Cardiac muscle cell (in vitro differentiated cells and primary cell): ENCODE measurements around the gene RAMAC. TPM values are rescaled to one million over a fixed set of nuclear protein-coding genes. Genes with fewer than 3 reads are reported as not detected.

Experiments used
- DNase-seq, 2 donors: peaks; one replicate each; pipeline versions ENCODE4 v3.0.0 to v3.0.0-alpha.2; 2010 to 2017; ENCODE audit warnings: low read depth in 1 of 2, low spot score in 1 of 2
- H3K27ac ChIP-seq: fragments of 200-600 bp; sonication (generic); 2 replicates; pipeline ENCODE4 v1.5.1; 2016
- H3K27me3 ChIP-seq: fragments of 200-600 bp; sonication (generic); 2 replicates; pipeline ENCODE4 v1.6.0; 2016; ENCODE audit warnings: control low read depth
- H3K36me3 ChIP-seq: fragments of 200-600 bp; sonication (generic); 2 replicates; pipeline ENCODE4 v1.5.1; 2016; ENCODE audit warnings: control low read depth
- H3K4me1 ChIP-seq: fragments of 200-600 bp; sonication (generic); 2 replicates; pipeline ENCODE4 v1.8.1; 2017; ENCODE audit warnings: low read depth, mild to moderate bottlenecking, mixed run types
- H3K4me3 ChIP-seq: fragments of 200-600 bp; sonication (generic); 2 replicates; pipeline ENCODE4 v1.5.1; 2016; ENCODE audit warnings: mild to moderate bottlenecking
- H3K9me3 ChIP-seq: fragments of 200-600 bp; sonication (generic); 2 replicates; pipeline ENCODE4 v1.5.1; 2017; ENCODE audit warnings: low read depth, mild to moderate bottlenecking, control low read depth
- polyA plus RNA-seq: library from polyadenylated mRNA; unstranded; fragments of >200 nt; fragmentation: Nextera tagmentation; extraction: Ambion mirVana; gene quantifications from 2 replicates; pipeline ENCODE4 v1.2.1, GENCODE V29; 2016
- total RNA-seq: library from RNA; depleted of rRNA; stranded (reverse); fragments of >200 nt; gene quantifications from 2 replicates; pipeline ENCODE4 v1.2.3, GENCODE V29; 2016
- TF ChIP-seq, protein P1 (sequence below): IDR thresholded peaks from 2 replicates; pipeline ENCODE4 v1.5.1; 2012; ENCODE audit warnings: low read depth, mild to moderate bottlenecking, low read length

Gene RAMAC
- total and polyA plus RNA-seq, 2 experiments from 2014 or later = 37.3 to 91.1 TPM

DNA sequence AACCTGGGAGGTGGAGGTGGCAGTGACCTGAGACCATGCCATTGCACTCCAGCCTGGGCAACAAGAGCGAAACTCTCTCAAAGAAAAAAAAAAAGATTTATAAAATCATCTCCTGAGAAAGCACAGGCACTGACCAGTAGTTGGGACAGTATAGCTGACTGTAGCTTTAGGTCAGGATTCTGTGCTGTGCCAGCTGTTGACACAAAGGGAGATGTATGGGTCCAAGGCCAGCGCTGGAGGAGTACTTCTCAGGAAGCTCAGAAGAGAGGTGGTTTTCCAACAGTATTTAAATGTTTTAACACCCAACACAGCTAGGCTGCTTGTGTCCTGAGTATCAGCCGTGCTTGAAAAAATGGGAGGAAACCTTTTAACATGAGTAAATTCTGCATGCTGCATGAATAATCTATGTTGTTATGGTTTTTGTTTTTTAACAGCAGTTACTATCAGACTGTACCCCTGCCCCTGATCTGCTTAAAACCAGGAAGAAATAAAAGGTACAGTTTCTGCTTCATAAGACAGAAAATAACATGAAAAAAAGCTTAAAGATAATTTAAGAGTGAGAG, 6.5 kb downstream of the RAMAC start:
- DNase-seq = no peak
- Histone ChIP-seq H3K4me1 (no peaks in the 10 kb centered on the region), H3K27ac (no peak overlapping the region), H3K4me3 (no peak overlapping the region), H3K36me3 (peaks cover 11% of the 10 kb centered on the region), H3K9me3 (no peaks in the 10 kb centered on the region), H3K27me3 (no peaks in the 10 kb centered on the region)
- TF ChIP-seq, protein P1, sequence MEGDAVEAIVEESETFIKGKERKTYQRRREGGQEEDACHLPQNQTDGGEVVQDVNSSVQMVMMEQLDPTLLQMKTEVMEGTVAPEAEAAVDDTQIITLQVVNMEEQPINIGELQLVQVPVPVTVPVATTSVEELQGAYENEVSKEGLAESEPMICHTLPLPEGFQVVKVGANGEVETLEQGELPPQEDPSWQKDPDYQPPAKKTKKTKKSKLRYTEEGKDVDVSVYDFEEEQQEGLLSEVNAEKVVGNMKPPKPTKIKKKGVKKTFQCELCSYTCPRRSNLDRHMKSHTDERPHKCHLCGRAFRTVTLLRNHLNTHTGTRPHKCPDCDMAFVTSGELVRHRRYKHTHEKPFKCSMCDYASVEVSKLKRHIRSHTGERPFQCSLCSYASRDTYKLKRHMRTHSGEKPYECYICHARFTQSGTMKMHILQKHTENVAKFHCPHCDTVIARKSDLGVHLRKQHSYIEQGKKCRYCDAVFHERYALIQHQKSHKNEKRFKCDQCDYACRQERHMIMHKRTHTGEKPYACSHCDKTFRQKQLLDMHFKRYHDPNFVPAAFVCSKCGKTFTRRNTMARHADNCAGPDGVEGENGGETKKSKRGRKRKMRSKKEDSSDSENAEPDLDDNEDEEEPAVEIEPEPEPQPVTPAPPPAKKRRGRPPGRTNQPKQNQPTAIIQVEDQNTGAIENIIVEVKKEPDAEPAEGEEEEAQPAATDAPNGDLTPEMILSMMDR = no peak

DNA sequence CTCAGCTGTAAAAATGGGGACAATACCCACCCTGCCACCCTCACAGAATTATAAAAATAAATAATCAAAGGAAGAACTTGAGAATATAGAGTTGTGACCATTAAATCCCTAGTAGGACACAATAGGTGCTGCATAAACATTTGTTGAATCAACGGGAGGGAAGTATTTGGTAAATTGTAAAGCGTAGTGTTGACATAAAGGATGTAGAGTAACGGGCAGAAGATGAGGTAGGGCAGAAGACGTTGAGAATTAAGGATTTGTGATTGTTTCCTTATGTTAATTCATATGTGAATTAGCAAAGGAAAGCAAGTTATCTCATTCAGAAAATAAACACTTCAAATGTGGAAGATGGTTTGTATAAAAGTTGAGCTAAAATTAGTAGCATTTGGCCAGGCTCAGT, 7.1 kb downstream of the RAMAC start:
- no peaks in the 10 kb centered on the region for H3K4me1 ChIP-seq
- no peaks in the 10 kb centered on the region for H3K9me3 ChIP-seq
- no peak overlapping the region for H3K27ac ChIP-seq
- H3K4me3 ChIP-seq = no peak overlapping the region
- H3K27me3 ChIP-seq = no peaks in the 10 kb centered on the region
- H3K36me3 ChIP-seq = peaks cover 11% of the 10 kb centered on the region
- no peak for DNase-seq
- TF ChIP-seq, protein P1 = no peak

DNA sequence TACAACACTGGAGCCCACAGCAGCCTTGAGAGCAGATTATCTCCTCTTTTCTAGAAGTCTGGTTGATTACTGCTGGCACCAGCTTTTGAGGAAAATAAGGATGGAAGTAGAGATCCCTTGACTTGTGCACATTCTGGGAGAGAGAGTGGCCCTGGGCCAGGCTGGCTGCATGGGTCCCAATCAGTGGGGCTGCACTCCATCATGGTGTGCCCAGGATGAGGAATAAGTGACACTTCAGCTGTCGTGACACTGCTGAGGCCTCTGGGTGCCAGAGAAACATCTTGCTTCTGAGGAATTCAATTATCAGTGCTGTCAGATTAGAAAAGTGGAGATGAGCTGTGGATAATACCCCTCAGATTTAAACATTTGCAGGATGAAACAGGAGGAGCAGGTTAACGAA, 9.1 kb downstream of the RAMAC start:
- Histone ChIP-seq H3K4me3 (no peak overlapping the region), H3K27ac (no peak overlapping the region), H3K27me3 (no peaks in the 10 kb centered on the region), H3K4me1 (no peaks in the 10 kb centered on the region), H3K36me3 (peaks cover 5% of the 10 kb centered on the region), H3K9me3 (no peaks in the 10 kb centered on the region)
- TF ChIP-seq, protein P1 = no peak
- no peak for DNase-seq

DNA sequence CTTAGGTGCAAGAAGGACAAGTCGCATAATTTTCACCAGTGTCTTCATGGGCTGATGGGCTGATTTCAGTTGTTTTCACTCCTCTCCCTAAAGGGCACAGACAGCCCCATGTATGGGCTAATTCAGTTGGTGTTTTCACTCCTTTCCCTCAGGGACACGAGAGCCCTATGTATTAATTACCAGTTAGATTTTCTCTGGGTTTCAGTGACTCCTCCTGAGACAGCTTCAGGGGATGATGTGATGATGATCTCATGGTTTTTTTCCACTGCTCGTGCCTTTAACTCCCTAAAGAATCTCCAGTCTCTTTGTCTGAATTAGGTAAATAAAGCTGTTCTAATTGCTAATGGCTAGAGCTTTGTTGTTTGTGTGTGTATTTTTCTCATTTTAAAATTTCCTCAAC, 9.9 kb downstream of the RAMAC start:
- TF ChIP-seq, protein P1 = no peak
- H3K27ac ChIP-seq = no peak overlapping the region
- H3K4me3 ChIP-seq = no peak overlapping the region
- H3K27me3 ChIP-seq = no peaks in the 10 kb centered on the region
- H3K36me3 ChIP-seq = no peaks in the 10 kb centered on the region
- no peak for DNase-seq
- no peaks in the 10 kb centered on the region for H3K9me3 ChIP-seq
- no peaks in the 10 kb centered on the region for H3K4me1 ChIP-seq

DNA sequence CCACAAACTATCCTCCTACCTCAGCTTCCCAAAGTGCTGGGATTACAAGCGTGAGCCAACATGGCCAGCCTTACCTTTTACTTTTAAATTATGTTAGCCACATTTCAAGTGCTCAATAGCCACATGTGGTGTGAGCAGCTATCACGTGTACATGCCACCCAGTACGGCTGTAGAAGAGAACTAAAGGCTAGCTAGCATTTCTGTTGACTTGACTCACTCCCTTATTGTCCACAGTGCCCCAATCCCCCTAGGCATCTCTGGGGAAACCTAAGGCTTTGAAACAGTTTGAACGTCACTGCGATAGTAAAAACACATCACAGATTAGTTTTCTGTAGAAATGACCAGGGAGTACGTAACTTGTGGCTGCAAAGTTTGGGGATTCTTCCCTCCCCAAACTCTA, 13.4 kb downstream of the RAMAC start:
- H3K36me3 ChIP-seq = no peaks in the 10 kb centered on the region
- DNase-seq = no peak
- TF ChIP-seq, protein P1 = no peak
- no peak overlapping the region for H3K4me3 ChIP-seq
- H3K9me3 ChIP-seq = no peaks in the 10 kb centered on the region
- no peaks in the 10 kb centered on the region for H3K4me1 ChIP-seq
- no peaks in the 10 kb centered on the region for H3K27me3 ChIP-seq
- no peak overlapping the region for H3K27ac ChIP-seq
